PC-3 (cell line): ENCODE data around the gene AIG1.

Source experiments
- CTCF ChIP-seq: fragments of 300-600 bp; sonication (generic); conservative IDR thresholded peaks from 2 replicates; pipeline ENCODE4 v1.5.1; 2017; ENCODE audit warnings: antibody characterized with exemption, low read depth, mild to moderate bottlenecking, low read length
- EZH2 ChIP-seq: fragments of 300-600 bp; sonication (generic); IDR thresholded peaks from one replicate; pipeline ENCODE4 v1.6.1; 2017; ENCODE audit warnings: antibody characterized with exemption, mild to moderate bottlenecking, low read length; ENCODE audit not compliant: unreplicated experiment
- EZH2phosphoT487 ChIP-seq: fragments of 300-600 bp; sonication (generic); IDR thresholded peaks from 2 replicates; pipeline ENCODE4 v1.6.1; 2018; ENCODE audit warnings: mild to moderate bottlenecking, antibody characterized with exemption, low read length, borderline replicate concordance

DNA sequence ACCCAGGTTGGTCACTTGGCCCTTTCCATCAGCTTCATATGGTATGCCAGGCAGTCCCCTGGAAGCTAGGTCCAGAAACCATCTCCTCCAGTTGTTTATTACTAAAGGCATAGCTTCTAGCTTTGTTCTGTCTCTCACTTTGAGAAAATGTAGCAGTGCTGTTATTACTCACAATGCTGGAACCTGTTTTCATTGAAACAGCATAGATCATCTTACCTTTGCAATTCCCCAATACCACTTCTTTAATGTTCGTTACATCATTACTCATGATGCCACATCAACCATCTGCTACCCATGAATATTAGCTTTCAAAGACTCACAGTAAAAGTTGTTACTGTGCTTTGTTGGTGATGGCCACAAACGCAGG, 301.5 kb downstream of the AIG1 start:
- TF ChIP-seq CTCF, result no peak
- no peak for TF ChIP-seq EZH2
- TF ChIP-seq EZH2phosphoT487, result no peak
